Suprapubic skin (tissue), 3 donors: ENCODE results near the gene ASTN2.

ENCODE experiments used
- CTCF ChIP-seq, 2 donors: fragments of 200-600 bp in 1 of 2; fragments of 450-650 bp in 1 of 2; sonication (generic) in 1 of 2; IDR thresholded peaks; one replicate each; pipeline ENCODE4 v1.5.1; 2016 to 2019; ENCODE audit warnings: antibody characterized with exemption in 2 of 2, mild to moderate bottlenecking in 1 of 2, moderate library complexity in 1 of 2
- POLR2AphosphoS5 ChIP-seq, 3 donors: sonication (generic); formaldehyde crosslinking; IDR thresholded peaks; one replicate each; pipeline ENCODE4 v1.6.1; 2017; ENCODE audit warnings: antibody characterized with exemption in 3 of 3

GRCh38 chr9:116842658-116843057 is 572.2 kb downstream of the ASTN2 start:
- TF ChIP-seq CTCF (IDR thresholded peaks at IDR 0.05) (no peak), POLR2AphosphoS5 (IDR thresholded peaks at IDR 0.05) (no peak)
